HG03196 (cell line): ENCODE data around the gene PLCB1.

Experiments used
- ATAC-seq: cut with Tn5 transposase; IDR thresholded peaks from one replicate; pipeline ENCODE4 v1.9.1; 2021; ENCODE audit not compliant: unreplicated experiment

PLCB1 gene

GRCh38 chr20:8474027-8474668, 342.1 kb downstream of the PLCB1 start:
- no peak for ATAC-seq

DNA sequence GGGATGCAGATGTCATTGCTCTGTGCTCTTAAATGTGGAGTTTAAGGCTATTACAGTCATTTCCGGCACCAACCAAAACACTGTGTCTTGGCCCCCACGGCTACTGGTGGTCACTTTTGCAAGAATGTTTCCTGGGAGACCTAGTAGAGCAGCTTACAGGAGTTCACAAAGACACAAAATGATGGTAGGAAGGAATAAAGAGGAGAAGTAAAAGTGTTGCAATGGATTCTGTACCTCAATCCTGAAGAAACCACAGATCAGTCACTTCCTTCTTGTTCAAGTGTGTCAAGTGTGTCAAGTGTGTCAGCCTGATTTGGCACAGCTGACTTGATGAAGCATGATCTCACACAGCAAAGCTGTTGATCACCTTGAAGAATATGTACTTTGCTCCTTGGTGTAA, 344.0 kb downstream of the PLCB1 start:
- no peak for ATAC-seq

DNA sequence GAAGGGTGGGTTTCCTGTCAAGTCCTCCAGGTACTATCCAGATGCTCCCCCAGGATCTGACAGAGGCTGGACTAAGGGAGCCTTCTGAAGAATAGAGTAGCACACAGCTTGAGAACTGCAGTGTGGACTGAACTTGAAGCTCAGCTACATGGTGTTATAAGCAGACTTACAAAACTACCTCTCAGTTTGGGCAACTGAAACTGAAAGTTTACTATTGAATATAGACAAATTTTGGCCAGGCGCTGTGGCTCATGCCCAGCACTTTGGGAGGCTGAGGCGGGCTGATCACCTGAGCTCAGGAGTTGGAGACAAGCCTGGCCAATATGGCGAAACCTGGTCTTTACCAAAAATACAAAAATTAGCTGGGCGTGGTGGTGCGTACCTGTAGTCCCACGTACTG, 348.5 kb downstream of the PLCB1 start:
- ATAC-seq, result no peak

GRCh38 chr20:8487696-8488095, 355.6 kb downstream of the PLCB1 start:
- ATAC-seq, result no peak

GRCh38 chr20:8489094-8489883, 357.2 kb downstream of the PLCB1 start:
- no peak for ATAC-seq

- no peak for ATAC-seq
Observed at GRCh38 chr20:8490076-8490830, 358.2 kb downstream of the PLCB1 start.

DNA sequence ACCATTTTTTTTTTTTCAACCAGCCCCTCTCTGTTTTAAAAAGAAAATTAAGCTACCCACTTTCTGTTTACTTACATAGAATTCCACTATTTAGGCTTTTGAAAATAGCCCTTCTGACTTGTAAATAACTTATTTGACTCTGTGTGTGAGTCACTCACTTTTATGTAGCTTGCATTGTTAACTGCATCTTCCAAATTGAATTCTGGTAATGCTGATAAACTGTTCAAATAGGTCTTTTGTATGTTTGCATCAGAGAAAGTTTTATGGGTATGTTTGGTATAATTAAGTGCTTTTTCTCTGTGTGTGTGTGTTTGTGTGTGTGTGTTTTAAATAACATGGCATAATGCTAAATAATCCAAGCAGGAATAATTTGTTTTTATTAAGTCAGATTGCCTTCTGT, 360.1 kb downstream of the PLCB1 start:
- no peak for ATAC-seq

- ATAC-seq, result no peak
Observed at GRCh38 chr20:8498571-8498970, 366.5 kb downstream of the PLCB1 start.

DNA sequence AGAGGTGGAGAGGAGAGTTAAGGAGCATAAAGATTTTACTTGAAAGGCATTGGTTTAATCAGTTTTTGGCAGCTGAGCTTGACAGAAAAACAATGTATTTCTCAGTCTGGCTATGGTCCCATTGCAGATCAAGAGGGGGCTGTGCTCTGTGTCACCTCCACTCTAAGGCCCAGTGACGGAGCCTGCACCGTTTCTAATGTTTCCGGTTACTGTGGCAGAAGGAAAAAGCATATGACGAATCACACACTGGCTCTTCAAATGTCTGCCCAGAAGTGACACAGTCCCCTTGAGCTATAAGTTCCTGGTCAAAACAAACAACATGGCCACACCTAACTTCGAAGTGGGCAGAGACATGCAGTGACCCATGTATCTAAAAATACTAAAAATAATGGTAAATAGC, 372.0 kb downstream of the PLCB1 start:
- ATAC-seq, result no peak

GRCh38 chr20:8505476-8506200, 373.6 kb downstream of the PLCB1 start:
- ATAC-seq, result no peak

DNA sequence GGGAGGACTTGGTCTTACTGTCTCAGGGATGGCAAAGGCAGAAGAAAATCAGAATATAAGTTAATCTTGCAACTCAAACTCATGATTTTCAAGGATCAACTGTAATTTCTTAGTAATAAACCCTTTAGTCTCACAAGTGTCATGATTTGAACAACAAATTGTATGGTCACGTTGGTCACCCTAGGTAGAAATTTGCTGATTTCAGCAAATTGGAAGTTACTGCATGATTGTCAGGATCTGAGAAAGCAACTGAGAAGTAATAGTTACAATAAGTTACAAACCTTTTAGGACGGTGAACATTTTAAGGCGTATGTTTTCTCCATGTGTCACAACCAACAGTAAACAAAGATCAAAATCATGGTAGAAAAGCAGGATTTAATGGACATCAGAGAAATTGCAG, 375.2 kb downstream of the PLCB1 start:
- no peak for ATAC-seq

DNA sequence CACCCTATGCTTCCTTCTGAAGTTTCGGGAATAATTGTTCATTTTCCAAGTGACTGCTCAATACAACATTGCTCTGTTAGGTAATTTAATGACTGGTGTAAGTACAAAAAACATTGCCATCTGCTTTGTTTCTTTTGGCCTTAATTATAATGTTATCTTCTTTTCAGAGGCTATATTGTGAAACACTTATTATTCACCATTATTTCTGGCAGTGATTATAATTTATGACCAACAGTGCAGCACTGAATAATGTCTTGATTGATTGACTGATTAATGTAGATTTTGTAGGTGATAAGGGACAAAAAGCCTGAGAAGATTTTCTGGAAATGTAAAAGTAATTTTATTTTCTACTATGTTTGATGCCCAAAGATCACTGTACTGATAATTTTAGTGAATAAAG, 377.7 kb downstream of the PLCB1 start:
- ATAC-seq, result no peak

GRCh38 chr20:8510808-8511207, 378.7 kb downstream of the PLCB1 start:
- no peak for ATAC-seq

DNA sequence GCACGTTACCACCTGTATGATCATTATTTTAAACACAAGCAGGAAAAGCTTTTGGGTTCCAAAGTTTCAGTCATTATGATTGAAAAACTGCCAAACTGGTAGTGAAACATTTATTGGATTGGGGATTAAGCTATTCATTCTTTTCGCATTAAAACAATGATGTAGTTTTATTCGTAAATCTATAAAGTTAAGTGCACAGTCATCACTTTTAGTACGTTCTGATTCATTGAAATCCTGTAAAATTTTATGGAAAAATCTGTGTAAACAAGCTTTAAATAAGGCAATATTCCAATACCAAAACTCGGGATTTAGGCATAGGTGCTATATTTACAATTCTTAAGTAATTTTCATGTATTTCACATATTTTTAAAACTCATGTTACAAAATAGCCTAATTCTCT, 379.9 kb downstream of the PLCB1 start:
- ATAC-seq, result no peak

DNA sequence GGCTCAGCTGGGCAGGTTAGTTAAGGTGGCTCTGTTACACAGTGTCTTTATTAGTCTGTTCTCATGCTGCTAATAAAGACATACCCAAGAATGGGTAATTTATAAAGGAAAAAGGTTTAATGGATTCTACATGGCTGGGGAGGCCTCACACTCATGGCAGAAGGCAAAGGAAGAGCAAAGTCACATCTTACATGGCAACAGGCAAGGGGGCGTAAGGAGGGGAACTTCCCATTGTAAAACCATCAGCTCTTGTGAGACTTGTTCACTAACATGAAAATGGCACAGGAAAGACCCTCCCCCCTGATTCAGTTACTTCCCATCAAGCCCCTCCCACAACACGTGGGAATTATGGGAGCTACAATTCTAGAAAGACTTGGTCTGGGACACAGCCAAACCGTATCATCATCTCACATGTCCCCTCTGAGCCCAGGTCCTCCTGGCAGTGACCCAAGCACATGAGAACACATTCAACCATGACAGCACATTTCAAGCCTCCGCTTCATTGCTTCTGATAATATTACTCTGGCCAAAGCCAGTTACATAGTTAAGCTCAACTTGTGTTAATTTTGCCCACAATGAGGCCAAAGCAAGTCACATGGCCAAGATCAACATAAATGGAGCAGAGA, 383.9 kb downstream of the PLCB1 start:
- ATAC-seq, result no peak

DNA sequence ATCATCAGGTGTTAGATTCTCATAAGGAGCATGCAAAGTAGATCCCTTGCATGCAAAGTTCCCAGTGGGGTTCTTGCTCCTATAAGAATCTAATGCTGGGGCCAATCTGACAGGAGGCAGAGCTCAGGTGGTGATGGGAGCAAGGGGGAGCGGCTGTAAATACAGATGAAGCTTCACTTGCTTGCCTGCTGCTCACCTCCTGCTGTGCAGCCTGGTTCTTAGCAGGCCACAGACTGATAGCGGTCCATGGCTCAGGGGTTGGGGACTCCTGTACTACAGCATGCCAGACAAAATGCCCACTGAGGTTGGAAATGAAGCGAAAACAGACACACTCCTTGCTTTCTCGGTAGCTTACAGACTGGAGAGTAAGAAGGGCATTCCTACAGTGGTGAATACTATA, 386.8 kb downstream of the PLCB1 start:
- no peak for ATAC-seq

GRCh38 chr20:8519887-8520286, 387.8 kb downstream of the PLCB1 start:
- ATAC-seq, result no peak

DNA sequence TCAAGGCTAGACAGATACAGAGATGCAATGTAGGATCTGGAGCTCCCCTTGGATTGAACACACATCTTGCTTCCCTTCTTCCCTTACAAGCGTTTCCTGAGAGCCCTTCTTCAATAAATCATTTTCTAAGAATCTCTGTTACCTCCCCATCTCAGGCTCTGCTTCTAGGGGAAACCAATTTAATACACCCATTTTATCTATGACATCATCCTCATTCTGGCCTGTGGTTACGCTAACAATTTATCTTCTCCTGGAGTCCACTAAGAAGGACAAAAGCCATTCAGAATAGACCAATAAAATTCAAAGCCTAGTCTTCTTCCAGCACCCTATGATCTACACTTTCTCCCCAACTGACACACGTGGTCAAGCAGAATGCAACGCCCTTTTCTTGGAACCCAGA, 390.1 kb downstream of the PLCB1 start:
- ATAC-seq, result no peak

GRCh38 chr20:8523684-8524083, 391.6 kb downstream of the PLCB1 start:
- no peak for ATAC-seq

- no peak for ATAC-seq
Observed at GRCh38 chr20:8524101-8525016, 392.3 kb downstream of the PLCB1 start.
